GM12892 (cell line): Measurements from ENCODE around the gene MRPL17.

Experiments
- POLR2A ChIP-seq: IDR thresholded peaks from 2 replicates; pipeline ENCODE4 v1.6.1; 2011; ENCODE audit warnings: low read depth, low read length, control low read depth
- POLR2AphosphoS5 ChIP-seq: IDR thresholded peaks from 2 replicates; pipeline ENCODE4 v1.6.1; 2011; ENCODE audit warnings: low read depth, low read length, control low read depth

GRCh38 chr11:6642957-6643356 is 40.2 kb downstream of the MRPL17 start:
- TF ChIP-seq POLR2AphosphoS5 (no peak), POLR2A (no peak)
